Activated naive CD4-positive, alpha-beta T cell (primary cell): ENCODE results near the gene ATG2A.
"Not testable (repeated sequence)": the region's sequence is repeated elsewhere in the genome, so short reads cannot be mapped to it uniquely, and the experiment has no call there.

Source experiments
- DNase-seq, 4 experiments: peaks; one replicate each; lab custom pipeline; 2025; lab: John Stamatoyannopoulos, UW

ATG2A gene

GRCh38 chr11:64854534-64855502, 62.2 kb downstream of the ATG2A start:
- DNase-seq: no peak

DNA sequence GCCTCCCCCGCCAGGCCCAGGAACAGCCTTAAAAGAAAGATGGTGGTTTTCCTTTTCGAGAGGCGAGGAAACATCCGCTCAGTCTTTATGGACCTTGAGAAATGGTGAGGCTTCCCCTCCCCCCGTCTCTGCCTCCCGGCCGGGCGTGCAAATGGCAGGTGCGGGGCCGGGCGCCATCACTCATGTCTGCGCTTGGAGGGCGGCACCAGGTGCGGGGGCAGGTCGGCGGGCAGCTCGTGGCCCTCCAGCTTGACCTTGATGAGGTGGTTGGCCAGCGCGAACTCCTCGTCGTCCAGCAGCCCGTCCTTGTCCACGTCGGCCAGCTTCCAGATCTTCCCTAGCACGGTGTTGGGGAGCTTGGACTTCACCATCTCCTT, 62.9 kb downstream of the ATG2A start:
- DNase-seq: no peak

GRCh38 chr11:64853709-64854108, 63.3 kb downstream of the ATG2A start:
- peak in 1 of 4 experiments; percentile 49 for DNase-seq

DNA sequence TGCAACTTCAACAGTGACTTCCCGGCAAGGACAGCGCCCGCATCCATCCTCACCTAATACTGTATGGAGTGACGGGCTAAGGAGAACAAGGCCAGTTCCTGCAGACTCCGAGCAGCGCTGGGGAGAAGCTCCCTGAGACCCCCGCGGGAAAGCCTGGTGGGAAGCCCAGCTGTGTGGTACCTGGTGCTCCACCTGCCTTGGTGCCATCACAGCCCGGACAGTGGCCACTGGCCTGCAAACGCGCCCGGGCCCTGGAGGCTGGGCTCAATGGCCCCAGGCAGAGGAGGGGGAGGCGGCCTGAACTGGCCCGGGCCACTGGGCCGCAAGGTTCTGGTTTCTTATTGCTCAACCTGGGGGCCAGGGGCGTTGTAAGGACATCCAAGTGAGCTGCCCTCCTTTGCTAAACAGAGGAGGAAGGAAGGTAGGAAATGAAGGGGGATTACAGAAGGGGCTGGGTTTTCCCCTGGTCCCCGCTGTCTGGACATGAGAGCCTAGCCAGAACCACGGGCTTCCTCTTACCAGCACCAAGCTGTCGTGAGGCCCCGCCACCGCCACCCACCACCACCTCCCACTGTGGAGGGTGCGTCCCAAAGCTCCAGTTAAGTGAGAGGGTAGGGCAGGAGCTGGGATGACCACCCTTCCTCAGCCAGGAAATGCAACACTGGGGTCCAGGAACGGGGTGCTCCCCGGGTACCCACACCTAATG, 64.1 kb downstream of the ATG2A start:
- no peak for DNase-seq

DNA sequence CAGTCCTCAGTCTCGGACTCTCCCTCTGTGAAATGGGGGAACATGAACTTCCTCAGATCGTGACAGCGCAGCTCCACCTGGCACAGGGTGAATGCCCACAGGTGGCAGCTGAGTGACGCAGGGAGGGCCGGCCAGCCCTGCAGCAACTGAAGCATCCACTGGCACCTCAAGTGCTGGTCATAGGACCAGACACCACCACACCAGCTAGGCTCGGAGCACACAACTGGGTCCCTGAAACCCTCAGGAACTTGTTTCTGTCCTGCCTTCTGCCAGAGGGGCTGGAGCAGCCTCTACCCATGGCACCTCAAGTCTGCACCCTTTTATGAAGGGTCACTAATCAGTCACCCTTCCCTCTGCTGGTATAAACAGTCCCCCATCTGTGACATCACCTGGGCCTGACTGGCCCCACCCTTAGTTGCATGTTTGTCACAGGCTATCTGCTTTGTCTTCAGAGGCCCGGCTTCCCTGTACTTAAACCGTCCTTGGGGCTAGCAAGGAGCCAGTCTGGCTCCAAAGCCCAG, 65.1 kb downstream of the ATG2A start:
- no peak for DNase-seq

GRCh38 chr11:64850979-64851567, 65.9 kb downstream of the ATG2A start:
- no peak for DNase-seq

GRCh38 chr11:64849598-64850356, 67.2 kb downstream of the ATG2A start:
- DNase-seq: no peak

DNA sequence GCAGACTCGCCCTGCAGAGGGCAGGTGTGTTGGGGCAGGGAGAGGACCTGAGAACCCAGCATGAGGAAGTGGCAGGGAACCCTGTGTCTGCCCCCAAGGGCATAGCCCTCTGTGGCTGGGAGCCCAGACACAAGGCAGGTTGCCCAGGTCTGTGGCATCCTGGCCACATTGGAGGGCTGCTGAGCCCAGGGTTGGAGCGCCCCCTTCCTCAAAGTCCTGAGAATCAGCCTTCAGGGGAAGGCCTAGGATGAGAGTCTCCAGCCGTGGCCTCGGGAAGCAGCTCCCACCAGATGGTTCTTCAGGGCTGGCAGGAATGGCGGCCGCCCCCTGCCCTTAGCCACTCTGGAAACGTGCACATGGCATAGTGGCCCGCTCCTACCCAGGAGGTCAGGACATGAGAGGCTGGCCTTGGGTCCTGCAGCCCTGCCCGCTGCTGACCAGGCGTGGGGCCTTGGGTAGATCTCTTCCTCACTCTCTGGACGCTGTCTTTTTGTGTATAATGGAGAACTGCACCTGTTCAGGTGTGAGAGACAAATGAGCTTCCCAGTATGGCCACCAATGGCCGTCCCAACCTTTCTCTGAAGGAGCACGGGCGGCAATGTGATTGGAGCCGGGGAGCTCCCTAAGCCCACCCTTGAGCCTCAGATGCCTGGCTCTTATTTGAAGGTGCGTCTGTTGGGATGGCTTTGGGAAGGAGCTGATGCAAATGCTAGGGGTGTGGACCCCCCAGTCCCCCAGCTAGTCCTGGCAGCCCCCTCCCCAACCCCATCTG, 68.0 kb downstream of the ATG2A start:
- DNase-seq: no peak

DNA sequence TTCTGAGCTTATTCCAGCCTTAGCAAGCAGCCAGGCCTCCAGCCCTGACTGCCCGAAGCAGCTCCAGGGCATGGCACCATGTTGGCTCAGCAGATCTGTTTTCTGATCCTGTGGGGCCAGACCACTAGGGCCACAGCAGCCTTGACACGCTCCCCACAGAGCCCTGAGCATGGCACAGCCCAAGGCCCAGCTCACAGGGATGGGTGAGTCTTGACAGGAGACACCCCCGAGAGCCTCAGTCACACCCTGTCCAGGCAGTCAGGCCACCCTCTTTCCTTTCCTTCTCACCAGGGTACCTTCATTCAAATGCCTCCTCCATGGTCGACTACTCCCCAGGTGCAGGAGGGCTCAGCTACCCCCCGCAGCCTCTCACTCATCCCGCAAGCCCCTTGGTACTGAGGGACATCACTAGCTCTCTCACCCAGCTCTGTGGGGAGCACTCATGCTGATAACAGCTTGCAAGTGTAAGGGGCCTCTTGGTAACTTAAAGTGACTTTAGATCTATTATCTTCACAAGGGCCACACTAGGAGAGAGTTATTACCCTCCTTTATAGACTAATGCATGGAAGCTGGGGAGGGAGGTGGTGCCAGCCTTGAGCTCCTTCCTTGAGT, 68.7 kb downstream of the ATG2A start:
- DNase-seq: no peak

DNA sequence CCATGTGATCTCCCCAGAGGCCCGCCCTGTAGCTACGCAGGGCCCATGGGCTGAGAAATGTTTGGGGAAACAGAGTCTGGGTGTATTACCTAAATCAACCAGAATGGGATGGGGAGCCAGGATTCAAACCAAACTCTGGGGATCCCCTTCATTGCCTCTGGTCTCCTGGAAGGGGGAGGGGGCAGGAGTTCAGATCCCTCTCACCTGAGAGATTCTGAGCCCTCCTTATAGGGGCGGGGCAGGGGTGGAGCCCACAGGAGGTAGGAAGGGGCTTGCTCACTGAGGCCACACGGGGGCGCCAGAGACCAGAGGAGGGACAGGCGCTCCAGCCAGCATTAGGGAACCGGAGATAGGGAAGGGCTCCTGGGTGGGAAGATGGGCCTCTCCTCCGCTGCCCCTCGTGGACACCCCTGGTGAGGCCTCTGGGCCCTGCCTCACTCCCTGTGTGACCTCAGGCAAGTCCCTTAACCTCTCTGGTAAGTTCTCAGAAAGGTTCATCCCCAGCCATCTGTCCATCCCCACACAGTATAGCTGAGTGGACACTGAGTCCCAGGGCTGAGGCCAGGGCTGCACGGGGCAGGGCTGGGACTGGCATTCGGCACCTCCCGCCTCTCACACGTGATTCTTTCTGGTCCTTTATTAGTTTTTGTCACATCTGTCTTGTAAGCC, 69.9 kb downstream of the ATG2A start:
- peak; percentile 73 to 94 (median 90) for DNase-seq

- not testable (repeated sequence) for DNase-seq
Observed at GRCh38 chr11:64845776-64846129, 71.3 kb downstream of the ATG2A start.

- DNase-seq: no peak
Observed at GRCh38 chr11:64845129-64845775, 71.8 kb downstream of the ATG2A start.
